ENCODE measurements around the gene SLC9A9.
A peak's percentile ranks its signal among the peaks of the same experiment; 100 is the strongest.
"Not testable (repeated sequence)": the region's sequence is repeated elsewhere in the genome, so short reads cannot be mapped to it uniquely, and the experiment has no call there.

Gene SLC9A9

GRCh38 chr3:143847787-143848631 is at the start of gene SLC9A9:
Gene SLC9A9 (minus strand): TSS chr3:143848468. CDS start chr3:143848322, 146 bp downstream.
- peak; percentile 86 for DNase-seq (ENCODE audit: low read depth)

- peak; percentile 95 for DNase-seq (ENCODE audit: low read depth)
Observed at GRCh38 chr3:143897576-143898295, 49.5 kb upstream of the SLC9A9 start.

- DNase-seq (ENCODE audit: low read depth) = peak; percentile 16
Observed at GRCh38 chr3:143896486-143896885, 48.2 kb upstream of the SLC9A9 start.

- peak; percentile 15 for DNase-seq (ENCODE audit: low read depth)
Observed at GRCh38 chr3:143895805-143896204, 47.5 kb upstream of the SLC9A9 start.

- DNase-seq (ENCODE audit: low read depth) = no peak
Observed at GRCh38 chr3:143888846-143889245, 40.6 kb upstream of the SLC9A9 start.

- no peak for DNase-seq (ENCODE audit: low read depth)
Observed at GRCh38 chr3:143888166-143888565, 39.9 kb upstream of the SLC9A9 start.

- DNase-seq (ENCODE audit: low read depth) = peak; percentile 39
Observed at GRCh38 chr3:143885780-143886427, 37.6 kb upstream of the SLC9A9 start.

GRCh38 chr3:143884861-143885260 is 36.6 kb upstream of the SLC9A9 start:
- DNase-seq (ENCODE audit: low read depth) = no peak

- DNase-seq (ENCODE audit: low read depth) = no peak
Observed at GRCh38 chr3:143883151-143883550, 34.9 kb upstream of the SLC9A9 start.

GRCh38 chr3:143881095-143881494 is 32.8 kb upstream of the SLC9A9 start:
- no peak for DNase-seq (ENCODE audit: low read depth)

- DNase-seq (ENCODE audit: low read depth) = no peak
Observed at GRCh38 chr3:143875546-143875945, 27.3 kb upstream of the SLC9A9 start.

- DNase-seq (ENCODE audit: low read depth) = not testable (repeated sequence)
Observed at GRCh38 chr3:143873553-143873952, 25.3 kb upstream of the SLC9A9 start.

GRCh38 chr3:143865302-143865701 is 17.0 kb upstream of the SLC9A9 start:
- peak; percentile 7 for DNase-seq (ENCODE audit: low read depth)

GRCh38 chr3:143859465-143860203 is 11.4 kb upstream of the SLC9A9 start:
- DNase-seq (ENCODE audit: low read depth) = no peak

- no peak for DNase-seq (ENCODE audit: low read depth)
Observed at GRCh38 chr3:143856252-143856970, 8.1 kb upstream of the SLC9A9 start.

- no peak for DNase-seq (ENCODE audit: low read depth)
Observed at GRCh38 chr3:143855183-143855582, 6.9 kb upstream of the SLC9A9 start.

GRCh38 chr3:143851331-143852017 is 3.2 kb upstream of the SLC9A9 start:
- no peak for DNase-seq (ENCODE audit: low read depth)

GRCh38 chr3:143850877-143851276 is 2.6 kb upstream of the SLC9A9 start:
- peak; percentile 32 for DNase-seq (ENCODE audit: low read depth)

- DNase-seq (ENCODE audit: low read depth) = peak; percentile 84
Observed at GRCh38 chr3:143849854-143850549, 1.7 kb upstream of the SLC9A9 start.

- DNase-seq (ENCODE audit: low read depth) = no peak
Observed at GRCh38 chr3:143848704-143849103, 436 bp upstream of the SLC9A9 start.
